GM20431 (cell line): ENCODE measurements around the gene LIN7C.
"Not testable (repeated sequence)": the region's sequence is repeated elsewhere in the genome, so short reads cannot be mapped to it uniquely, and the experiment has no call there.

Experiments
- in situ Hi-C: fragments of 300-500 bp; cut with MseI, MboI; formaldehyde crosslinking; loops from one replicate; pipeline ENCODE4 v1.15.0; 2020; ENCODE audit warnings: low sequenced_read_pairs; ENCODE audit not compliant: unreplicated experiment

Gene LIN7C

GRCh38 chr11:27455667-27456066, 50.9 kb downstream of the LIN7C start:
- in situ Hi-C loops = no loop called here

- in situ Hi-C loops = no loop called here
Measured at GRCh38 chr11:27453701-27454100, 52.9 kb downstream of the LIN7C start.

GRCh38 chr11:27452147-27452546, 54.4 kb downstream of the LIN7C start:
- in situ Hi-C loops = no loop called here

GRCh38 chr11:27451244-27451965, 55.2 kb downstream of the LIN7C start:
- in situ Hi-C loops = no loop called here

- in situ Hi-C loops = not testable (repeated sequence)
Measured at GRCh38 chr11:27448184-27448540, 58.4 kb downstream of the LIN7C start.

- in situ Hi-C loops = no loop called here
Measured at GRCh38 chr11:27447288-27448183, 59.0 kb downstream of the LIN7C start.

- in situ Hi-C loops = no loop called here
Measured at GRCh38 chr11:27445625-27446024, 60.9 kb downstream of the LIN7C start.

- in situ Hi-C loops = no loop called here
Measured at GRCh38 chr11:27444801-27445215, 61.8 kb downstream of the LIN7C start.
